IMR-90 (cell line): ENCODE data around the gene ACP4. TPM values are rescaled to one million over a fixed set of nuclear protein-coding genes. Genes with fewer than 3 reads are reported as not detected.

Experiments
- ATAC-seq: fragments of 200-7000 bp; cut with Tn5 transposase; 2 replicates; pipeline ENCODE4 v1.9.1; 2020; ENCODE audit warnings: low read depth, mild to moderate bottlenecking, moderate library complexity
- BruUV-seq: library from RNA; stranded (reverse); fragments of 400-500 nt; replicated peaks from 2 replicates; lab custom pipeline; 2021; lab: Mats Ljungman, UMichigan
- CTCF ChIA-PET: fragments of 300-600 bp; formaldehyde crosslinking; extraction: SDS; loops from one replicate; lab custom pipeline; 2021; ENCODE audit warnings: antibody characterized with exemption; lab: Yijun Ruan, JAX
- POLR2A ChIA-PET: fragments of 300-600 bp; sonication (Branson Sonifier 250); formaldehyde crosslinking; loops from one replicate; lab custom pipeline; 2022; ENCODE audit warnings: antibody characterized with exemption; ENCODE audit not compliant: unreplicated experiment; lab: Charles Lee
- DNase-seq: peaks from one replicate; pipeline ENCODE4 v3.0.0; 2013
- H2AFZ ChIP-seq: replicated peaks from 2 replicates; pipeline ENCODE3; 2013; ENCODE audit warnings: low read length, mild to moderate bottlenecking; ENCODE audit not compliant: poor library complexity
- H2AK5ac ChIP-seq: 2 replicates; pipeline ENCODE4 v1.6.1; 2013; ENCODE audit warnings: low read depth, low read length, inconsistent platforms
- H2AK9ac ChIP-seq: replicated peaks from 2 replicates; pipeline ENCODE3; 2013; ENCODE audit warnings: mild to moderate bottlenecking, low read depth, low read length, moderate library complexity; ENCODE audit not compliant: poor library complexity
- H2BK120ac ChIP-seq: 2 replicates; pipeline ENCODE4 v1.6.1; 2013; ENCODE audit warnings: low read depth, low read length, inconsistent platforms
- H2BK15ac ChIP-seq: 3 replicates; pipeline ENCODE4 v1.6.1; 2013; ENCODE audit warnings: low read depth, low read length, inconsistent platforms
- H2BK20ac ChIP-seq: 2 replicates; pipeline ENCODE4 v1.6.1; 2013; ENCODE audit warnings: low read depth, mild to moderate bottlenecking, inconsistent platforms, low read length, moderate library complexity
- H2BK5ac ChIP-seq: 2 replicates; pipeline ENCODE4 v1.6.1; 2013; ENCODE audit warnings: mild to moderate bottlenecking, low read depth, low read length, inconsistent platforms; ENCODE audit not compliant: poor library complexity, severe bottlenecking
- H3K14ac ChIP-seq: replicated peaks from 2 replicates; pipeline ENCODE4 v1.6.1; 2013; ENCODE audit warnings: low read depth, low read length, inconsistent platforms
- H3K18ac ChIP-seq: 2 replicates; pipeline ENCODE4 v1.6.1; 2013; ENCODE audit warnings: low read depth, low read length, control low read depth
- H3K23ac ChIP-seq: 2 replicates; pipeline ENCODE4 v1.6.1; 2013; ENCODE audit warnings: low read depth, low read length, inconsistent platforms
- H3K27ac ChIP-seq: 2 replicates; pipeline ENCODE4 v1.5.1; 2013; ENCODE audit warnings: mild to moderate bottlenecking, control low read depth, low read length; ENCODE audit not compliant: insufficient read depth
- H3K27me3 ChIP-seq: 2 replicates; pipeline ENCODE4 v1.6.1; 2013; ENCODE audit warnings: low read length; ENCODE audit not compliant: control insufficient read depth, insufficient read depth
- H3K36me3 ChIP-seq: 2 replicates; pipeline ENCODE4 v1.6.1; 2013; ENCODE audit warnings: low read length, mixed read lengths; ENCODE audit not compliant: control insufficient read depth, insufficient read depth
- H3K4ac ChIP-seq: 2 replicates; pipeline ENCODE4 v1.6.1; 2013; ENCODE audit warnings: low read depth, low read length, inconsistent platforms
- H3K4me1 ChIP-seq: 2 replicates; pipeline ENCODE4 v1.6.1; 2013; ENCODE audit warnings: low read length, mixed read lengths; ENCODE audit not compliant: control insufficient read depth, insufficient read depth
- H3K4me2 ChIP-seq: 2 replicates; pipeline ENCODE4 v1.6.1; 2013; ENCODE audit warnings: low read depth, mild to moderate bottlenecking, control low read depth, low read length, moderate library complexity
- H3K4me3 ChIP-seq: 2 replicates; pipeline ENCODE4 v1.5.1; 2013; ENCODE audit warnings: low read depth, mild to moderate bottlenecking, control low read depth, low read length, moderate library complexity; ENCODE audit not compliant: insufficient read depth
- H3K56ac ChIP-seq: 2 replicates; pipeline ENCODE4 v1.6.1; 2013; ENCODE audit warnings: low read length, inconsistent platforms; ENCODE audit not compliant: insufficient read depth; ENCODE audit errors: extremely low read depth
- H3K79me1 ChIP-seq, 2 experiments: 2 replicates each; pipeline ENCODE4 v1.6.1; 2013; ENCODE audit warnings: low read length in 2 of 2, inconsistent platforms in 1 of 2, low read depth in 1 of 2
- H3K9ac ChIP-seq: 2 replicates; pipeline ENCODE4 v1.6.1; 2013; ENCODE audit warnings: low read depth, low read length, control low read depth
- H3K9me1 ChIP-seq: 2 replicates; pipeline ENCODE4 v1.6.1; 2013; ENCODE audit warnings: low read length, inconsistent platforms; ENCODE audit not compliant: insufficient read depth
- H3K9me3 ChIP-seq: 2 replicates; pipeline ENCODE4 v1.6.1; 2013; ENCODE audit warnings: low read length; ENCODE audit not compliant: control insufficient read depth, insufficient read depth
- H4K20me1 ChIP-seq: 2 replicates; pipeline ENCODE4 v1.6.1; 2013; ENCODE audit warnings: low read length, inconsistent platforms; ENCODE audit not compliant: insufficient read depth
- H4K5ac ChIP-seq: 2 replicates; pipeline ENCODE4 v1.6.1; 2013; ENCODE audit warnings: mild to moderate bottlenecking, low read depth, low read length, control low read depth
- H4K8ac ChIP-seq, 2 experiments: 2 replicates each; pipeline ENCODE4 v1.6.1; 2013; ENCODE audit warnings: low read depth in 2 of 2, low read length in 2 of 2, control low read depth in 1 of 2, inconsistent platforms in 1 of 2
- H4K91ac ChIP-seq: 2 replicates; pipeline ENCODE4 v1.6.1; 2013; ENCODE audit warnings: low read depth, low read length, inconsistent platforms; ENCODE audit not compliant: insufficient read depth
- BHLHE40 ChIP-seq: fragments of 150-350 bp; IDR thresholded peaks from 2 replicates; pipeline ENCODE4 v1.6.1; 2016; ENCODE audit warnings: mild to moderate bottlenecking, low read depth, low read length
- CEBPB ChIP-seq: IDR thresholded peaks from 2 replicates; pipeline ENCODE4 v1.6.1; 2012; ENCODE audit warnings: low read depth, low read length, improper control_type of control experiment
- CHD1 ChIP-seq: IDR thresholded peaks from 2 replicates; pipeline ENCODE4 v1.6.1; 2012; ENCODE audit warnings: low read depth, low read length, improper control_type of control experiment
- MAZ ChIP-seq: IDR thresholded peaks from 2 replicates; pipeline ENCODE4 v1.6.1; 2012; ENCODE audit warnings: low read depth, mild to moderate bottlenecking, low read length, improper control_type of control experiment, moderate library complexity, borderline replicate concordance
- NFE2L2 ChIP-seq: fragments of 150-350 bp; IDR thresholded peaks from 2 replicates; pipeline ENCODE4 v1.6.1; 2016; ENCODE audit warnings: low read depth, mild to moderate bottlenecking, low read length
- POLR2A ChIP-seq: IDR thresholded peaks from 2 replicates; pipeline ENCODE4 v1.6.1; 2012; ENCODE audit warnings: mild to moderate bottlenecking, low read depth, low read length
- RAD21 ChIP-seq: IDR thresholded peaks from 2 replicates; pipeline ENCODE4 v1.6.1; 2012; ENCODE audit warnings: low read length, improper control_type of control experiment
- RCOR1 ChIP-seq: IDR thresholded peaks from 2 replicates; pipeline ENCODE4 v1.6.1; 2012; ENCODE audit warnings: mild to moderate bottlenecking, low read length, improper control_type of control experiment; ENCODE audit not compliant: insufficient replicate concordance
- RFX5 ChIP-seq: IDR thresholded peaks from 2 replicates; pipeline ENCODE4 v1.8.0; 2012; ENCODE audit warnings: low read depth, mild to moderate bottlenecking, low read length, moderate library complexity
- SMC3 ChIP-seq: fragments of 150-350 bp; IDR thresholded peaks from 2 replicates; pipeline ENCODE4 v1.6.1; 2016; ENCODE audit warnings: low read depth, mild to moderate bottlenecking, antibody characterized with exemption, low read length, moderate library complexity
- whole genome bisulfite sequencing, 2 experiments: methylation state at CpG; one replicate each; pipeline versions ENCODE4 v1.1.5 to v1.1.7; 2013; ENCODE audit warnings: missing lambda C conversion rate in 2 of 2; ENCODE audit not compliant: insufficient read length in 1 of 2; ENCODE audit errors: extremely low coverage in 2 of 2; 5-methylcytosine and 5-hydroxymethylcytosine counted together
- dilution Hi-C: fragments of 300-500 bp; cut with HindIII; formaldehyde crosslinking; loops from one replicate; pipeline ENCODE4 v1.14.3; 2018; ENCODE audit warnings: low sequenced_read_pairs; ENCODE audit not compliant: unreplicated experiment
- in situ Hi-C: fragments of 300-500 bp; cut with MboI; formaldehyde crosslinking; loops from 3 replicates; pipeline ENCODE4 v1.14.3; 2019; ENCODE audit warnings: low sequenced_read_pairs, inconsistent platforms, mixed read lengths
- intact Hi-C: fragments of 100-400 bp; cut with micrococcal nuclease; formaldehyde crosslinking; loops from 2 replicates; pipeline ENCODE4 v1.10.0; 2022
- polyA plus RNA-seq, 3 experiments: library from polyadenylated mRNA; depleted of rRNA; stranded (reverse); fragments of >200 nt; gene quantifications; 2 replicates each; pipeline ENCODE4 v1.2.3, GENCODE V29; 2012; ENCODE audit warnings: low replicate concordance in 1 of 3
- total RNA-seq: library from RNA; depleted of rRNA; stranded (reverse); fragments of >200 nt; gene quantifications from 2 replicates; pipeline ENCODE4 v1.2.3, GENCODE V29; 2012
- TF ChIP-seq, protein P1 (sequence below): fragments of 150-350 bp; IDR thresholded peaks from 2 replicates; pipeline ENCODE4 v1.6.1; 2017; ENCODE audit warnings: mild to moderate bottlenecking, antibody characterized with exemption, low read length, low read depth
- TF ChIP-seq, protein P2 (sequence below): conservative IDR thresholded peaks from 2 replicates; pipeline ENCODE4 v1.5.1; 2012; ENCODE audit warnings: mild to moderate bottlenecking, low read depth, low read length, improper control_type of control experiment
- TF ChIP-seq, protein P3 (sequence below): fragments of 150-350 bp; IDR thresholded peaks from 2 replicates; pipeline ENCODE4 v1.6.1; 2016; ENCODE audit warnings: low read depth, mild to moderate bottlenecking, low read length, moderate library complexity, borderline replicate concordance

The ACP4 gene
- total and polyA plus RNA-seq, 2 of the 4 experiments (the other 2 are of a cell fraction), result not detected

DNA sequence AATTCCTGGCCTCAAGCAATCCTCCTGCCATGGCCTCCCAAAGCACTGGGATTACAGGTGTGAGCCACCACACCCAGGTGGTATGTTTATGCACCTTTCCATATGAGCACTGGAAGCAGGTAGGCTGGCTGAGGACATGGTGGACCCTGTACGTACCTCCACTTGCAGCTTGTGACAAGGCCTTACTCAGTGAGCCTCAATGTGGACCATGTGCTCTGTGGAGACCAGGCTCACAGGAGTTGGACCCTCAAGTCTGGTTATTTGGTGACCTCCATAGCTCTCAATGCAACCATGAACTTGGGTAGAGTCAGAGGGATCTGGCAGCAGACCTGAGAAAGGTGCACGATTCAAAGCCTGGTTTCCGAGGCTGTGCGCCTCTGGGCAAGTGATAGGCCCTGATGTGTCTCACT, 5.5 kb downstream of the ACP4 start:
- Histone ChIP-seq H4K5ac (no peak overlapping the region), H3K36me3 (peaks cover 28% of the 10 kb centered on the region), H3K14ac (no peak overlapping the region), H3K27ac (no peak overlapping the region), H3K4me3 (no peak overlapping the region), H3K9ac (no peak overlapping the region), H3K27me3 (no peaks in the 10 kb centered on the region), H3K9me1 (peaks cover 7% of the 10 kb centered on the region), H2BK20ac (no peak overlapping the region), H2AFZ (no peak overlapping the region), H2BK5ac (no peak overlapping the region), H3K18ac (no peak overlapping the region), H3K23ac (no peak overlapping the region), H3K56ac (no peak overlapping the region), H4K8ac (no peak overlapping the region), H3K79me1 (peaks cover 8 to 18% of the 10 kb centered on the region in 2 experiments; a peak in 2 of 4 replicates), H4K20me1 (peaks cover 64% of the 10 kb centered on the region), H3K9me3 (no peaks in the 10 kb centered on the region), H2BK15ac (no peak overlapping the region), H2AK9ac (no peak overlapping the region), H2AK5ac (no peak overlapping the region), H3K4ac (no peak overlapping the region), H4K91ac (no peak overlapping the region), H3K4me2 (no peak overlapping the region), H2BK120ac (no peak overlapping the region), H3K4me1 (no peaks in the 10 kb centered on the region)
- ChIA-PET POLR2A (no interaction called here), CTCF (no interaction called here)
- ATAC-seq (no peak), DNase-seq (no peak)
- intact Hi-C loops, result no loop called here
- no CpG with 5 or more reads among the region's 4 CpGs for WGBS, 2 experiments
- TF ChIP-seq, protein P1, sequence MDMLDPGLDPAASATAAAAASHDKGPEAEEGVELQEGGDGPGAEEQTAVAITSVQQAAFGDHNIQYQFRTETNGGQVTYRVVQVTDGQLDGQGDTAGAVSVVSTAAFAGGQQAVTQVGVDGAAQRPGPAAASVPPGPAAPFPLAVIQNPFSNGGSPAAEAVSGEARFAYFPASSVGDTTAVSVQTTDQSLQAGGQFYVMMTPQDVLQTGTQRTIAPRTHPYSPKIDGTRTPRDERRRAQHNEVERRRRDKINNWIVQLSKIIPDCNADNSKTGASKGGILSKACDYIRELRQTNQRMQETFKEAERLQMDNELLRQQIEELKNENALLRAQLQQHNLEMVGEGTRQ, result no peak
- TF ChIP-seq POLR2A (no peak), CHD1 (no peak), CEBPB (no peak), RCOR1 (no peak), NFE2L2 (no peak), RAD21 (no peak), BHLHE40 (no peak), RFX5 (no peak), MAZ (no peak), SMC3 (no peak)
- TF ChIP-seq, protein P2, sequence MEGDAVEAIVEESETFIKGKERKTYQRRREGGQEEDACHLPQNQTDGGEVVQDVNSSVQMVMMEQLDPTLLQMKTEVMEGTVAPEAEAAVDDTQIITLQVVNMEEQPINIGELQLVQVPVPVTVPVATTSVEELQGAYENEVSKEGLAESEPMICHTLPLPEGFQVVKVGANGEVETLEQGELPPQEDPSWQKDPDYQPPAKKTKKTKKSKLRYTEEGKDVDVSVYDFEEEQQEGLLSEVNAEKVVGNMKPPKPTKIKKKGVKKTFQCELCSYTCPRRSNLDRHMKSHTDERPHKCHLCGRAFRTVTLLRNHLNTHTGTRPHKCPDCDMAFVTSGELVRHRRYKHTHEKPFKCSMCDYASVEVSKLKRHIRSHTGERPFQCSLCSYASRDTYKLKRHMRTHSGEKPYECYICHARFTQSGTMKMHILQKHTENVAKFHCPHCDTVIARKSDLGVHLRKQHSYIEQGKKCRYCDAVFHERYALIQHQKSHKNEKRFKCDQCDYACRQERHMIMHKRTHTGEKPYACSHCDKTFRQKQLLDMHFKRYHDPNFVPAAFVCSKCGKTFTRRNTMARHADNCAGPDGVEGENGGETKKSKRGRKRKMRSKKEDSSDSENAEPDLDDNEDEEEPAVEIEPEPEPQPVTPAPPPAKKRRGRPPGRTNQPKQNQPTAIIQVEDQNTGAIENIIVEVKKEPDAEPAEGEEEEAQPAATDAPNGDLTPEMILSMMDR, result no peak
- TF ChIP-seq, protein P3, sequence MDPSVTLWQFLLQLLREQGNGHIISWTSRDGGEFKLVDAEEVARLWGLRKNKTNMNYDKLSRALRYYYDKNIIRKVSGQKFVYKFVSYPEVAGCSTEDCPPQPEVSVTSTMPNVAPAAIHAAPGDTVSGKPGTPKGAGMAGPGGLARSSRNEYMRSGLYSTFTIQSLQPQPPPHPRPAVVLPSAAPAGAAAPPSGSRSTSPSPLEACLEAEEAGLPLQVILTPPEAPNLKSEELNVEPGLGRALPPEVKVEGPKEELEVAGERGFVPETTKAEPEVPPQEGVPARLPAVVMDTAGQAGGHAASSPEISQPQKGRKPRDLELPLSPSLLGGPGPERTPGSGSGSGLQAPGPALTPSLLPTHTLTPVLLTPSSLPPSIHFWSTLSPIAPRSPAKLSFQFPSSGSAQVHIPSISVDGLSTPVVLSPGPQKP, result no peak
- in situ Hi-C loops, result no loop called here
- dilution Hi-C loops, result no loop called here
- BruUV-seq, result no TSS peak
